ENCODE measurements around the gene CDC45.

DNA sequence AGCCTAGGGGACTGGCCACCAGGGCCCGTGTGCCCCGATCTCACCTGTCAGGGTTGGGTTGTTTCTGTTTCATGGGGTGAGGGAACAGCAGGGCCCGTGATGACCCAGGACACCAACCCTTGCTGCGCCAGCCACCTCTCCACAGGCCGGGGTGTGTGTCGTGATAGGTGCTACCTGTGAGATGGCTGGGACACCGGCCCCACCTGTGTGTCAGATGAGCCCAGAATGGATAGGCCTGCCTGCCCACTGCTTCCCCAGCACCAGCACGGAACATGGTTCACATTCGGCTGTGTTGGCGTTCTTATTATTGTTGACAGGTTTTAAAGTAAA is 37.4 kb downstream of the CDC45 start:
- TF ChIP-seq, protein P1, sequence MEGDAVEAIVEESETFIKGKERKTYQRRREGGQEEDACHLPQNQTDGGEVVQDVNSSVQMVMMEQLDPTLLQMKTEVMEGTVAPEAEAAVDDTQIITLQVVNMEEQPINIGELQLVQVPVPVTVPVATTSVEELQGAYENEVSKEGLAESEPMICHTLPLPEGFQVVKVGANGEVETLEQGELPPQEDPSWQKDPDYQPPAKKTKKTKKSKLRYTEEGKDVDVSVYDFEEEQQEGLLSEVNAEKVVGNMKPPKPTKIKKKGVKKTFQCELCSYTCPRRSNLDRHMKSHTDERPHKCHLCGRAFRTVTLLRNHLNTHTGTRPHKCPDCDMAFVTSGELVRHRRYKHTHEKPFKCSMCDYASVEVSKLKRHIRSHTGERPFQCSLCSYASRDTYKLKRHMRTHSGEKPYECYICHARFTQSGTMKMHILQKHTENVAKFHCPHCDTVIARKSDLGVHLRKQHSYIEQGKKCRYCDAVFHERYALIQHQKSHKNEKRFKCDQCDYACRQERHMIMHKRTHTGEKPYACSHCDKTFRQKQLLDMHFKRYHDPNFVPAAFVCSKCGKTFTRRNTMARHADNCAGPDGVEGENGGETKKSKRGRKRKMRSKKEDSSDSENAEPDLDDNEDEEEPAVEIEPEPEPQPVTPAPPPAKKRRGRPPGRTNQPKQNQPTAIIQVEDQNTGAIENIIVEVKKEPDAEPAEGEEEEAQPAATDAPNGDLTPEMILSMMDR (IDR thresholded peaks at IDR 0.05), result no peak
- TF ChIP-seq POLR2A (IDR thresholded peaks at IDR 0.05), result no peak

Measured in ovary (tissue), 3 donors.